Breast epithelium (tissue), 4 donors: ENCODE measurements around the gene PHYKPL. TPM values are rescaled to one million over a fixed set of nuclear protein-coding genes. Genes with fewer than 3 reads are reported as not detected.

Experiments used
- DNase-seq, 2 donors: peaks; one replicate each; pipeline ENCODE4 v3.0.0-alpha.2; 2019; ENCODE audit warnings: low spot score in 2 of 2
- H3K27ac ChIP-seq, 2 donors: fragments of 200-600 bp; sonication (generic) in 1 of 2; one replicate each; pipeline ENCODE4 v1.5.1; 2016 to 2019; ENCODE audit warnings: mild to moderate bottlenecking in 1 of 2
- H3K27me3 ChIP-seq, 2 donors: fragments of 200-600 bp; sonication (generic) in 1 of 2; one replicate each; pipeline versions ENCODE4 v1.5.1 to v1.6.0; 2017 to 2019; ENCODE audit warnings: control low read depth in 1 of 2, mild to moderate bottlenecking in 1 of 2
- H3K36me3 ChIP-seq: fragments of 200-600 bp; one replicate; pipeline ENCODE4 v1.5.1; 2019
- H3K4me1 ChIP-seq, 2 donors: fragments of 200-600 bp; sonication (generic); one replicate each; pipeline ENCODE4 v1.5.1; 2016 to 2019; ENCODE audit warnings: control low read depth in 1 of 2
- H3K4me3 ChIP-seq, 3 donors: fragments of 200-600 bp; sonication (generic); 1 replicate in 2 of 3; 2 replicates in 1 of 3; pipeline ENCODE4 v1.5.1; 2016 to 2019; ENCODE audit warnings: mild to moderate bottlenecking in 3 of 3, moderate library complexity in 2 of 3
- H3K9me3 ChIP-seq, 2 donors: fragments of 200-600 bp; sonication (generic) in 1 of 2; one replicate each; pipeline ENCODE4 v1.5.1; 2016 to 2019; ENCODE audit warnings: control low read depth in 1 of 2
- POLR2A ChIP-seq: fragments of 450-650 bp; IDR thresholded peaks from one replicate; pipeline ENCODE4 v1.6.1; 2016; ENCODE audit warnings: antibody characterized with exemption, mild to moderate bottlenecking, moderate library complexity
- POLR2AphosphoS5 ChIP-seq, 3 donors: sonication (generic); formaldehyde crosslinking; IDR thresholded peaks; one replicate each; pipeline ENCODE4 v1.6.1; 2017; ENCODE audit warnings: antibody characterized with exemption in 3 of 3
- intact Hi-C: fragments of 100-400 bp; cut with DNase I; formaldehyde crosslinking; loops from one replicate; pipeline ENCODE4 v1.15.1; 2023; ENCODE audit warnings: low total_unique reads
- total RNA-seq, 3 donors: library from RNA; depleted of rRNA; stranded (reverse); fragments of >200 nt; gene quantifications; one replicate each; pipeline ENCODE4 v1.1.0, GENCODE V29; 2016
- TF ChIP-seq, protein P1 (sequence below), 3 donors: fragments of 450-650 bp; IDR thresholded peaks; one replicate each; pipeline ENCODE4 v1.5.1; 2016 to 2017; ENCODE audit warnings: antibody characterized with exemption in 3 of 3, mild to moderate bottlenecking in 3 of 3, moderate library complexity in 3 of 3

The PHYKPL gene
- total RNA-seq, 3 donors from 2014 or later = 63.4 to 94.1 (median 77.7) TPM

DNA sequence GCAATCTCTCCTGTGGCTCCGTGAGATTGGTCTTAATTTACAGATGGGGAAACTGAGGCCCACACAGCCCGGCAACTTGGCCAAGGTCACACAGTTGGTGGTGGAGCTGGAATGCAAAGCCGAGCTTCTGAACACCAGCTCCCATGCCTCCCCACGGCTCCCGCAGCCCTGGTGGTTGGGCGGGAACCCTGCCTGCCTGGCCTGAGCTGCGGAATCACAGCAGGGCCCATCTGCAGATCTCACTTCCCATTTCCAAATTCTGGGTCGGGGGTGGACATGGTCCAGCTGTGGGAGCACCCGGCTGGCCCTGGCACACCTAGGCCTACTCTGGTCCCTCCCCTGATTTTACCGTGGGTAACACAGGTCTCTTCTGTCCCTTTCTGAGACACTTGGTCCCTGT, 35.3 kb upstream of the PHYKPL start:
- Histone ChIP-seq H3K4me1 (no peaks in the 10 kb centered on the region), H3K9me3 (no peaks in the 10 kb centered on the region), H3K27ac (no peak overlapping the region), H3K4me3 (no peak overlapping the region), H3K27me3 (peaks cover 0 to 4% of the 10 kb centered on the region in 2 donors), H3K36me3 (no peaks in the 10 kb centered on the region)
- TF ChIP-seq, protein P1, sequence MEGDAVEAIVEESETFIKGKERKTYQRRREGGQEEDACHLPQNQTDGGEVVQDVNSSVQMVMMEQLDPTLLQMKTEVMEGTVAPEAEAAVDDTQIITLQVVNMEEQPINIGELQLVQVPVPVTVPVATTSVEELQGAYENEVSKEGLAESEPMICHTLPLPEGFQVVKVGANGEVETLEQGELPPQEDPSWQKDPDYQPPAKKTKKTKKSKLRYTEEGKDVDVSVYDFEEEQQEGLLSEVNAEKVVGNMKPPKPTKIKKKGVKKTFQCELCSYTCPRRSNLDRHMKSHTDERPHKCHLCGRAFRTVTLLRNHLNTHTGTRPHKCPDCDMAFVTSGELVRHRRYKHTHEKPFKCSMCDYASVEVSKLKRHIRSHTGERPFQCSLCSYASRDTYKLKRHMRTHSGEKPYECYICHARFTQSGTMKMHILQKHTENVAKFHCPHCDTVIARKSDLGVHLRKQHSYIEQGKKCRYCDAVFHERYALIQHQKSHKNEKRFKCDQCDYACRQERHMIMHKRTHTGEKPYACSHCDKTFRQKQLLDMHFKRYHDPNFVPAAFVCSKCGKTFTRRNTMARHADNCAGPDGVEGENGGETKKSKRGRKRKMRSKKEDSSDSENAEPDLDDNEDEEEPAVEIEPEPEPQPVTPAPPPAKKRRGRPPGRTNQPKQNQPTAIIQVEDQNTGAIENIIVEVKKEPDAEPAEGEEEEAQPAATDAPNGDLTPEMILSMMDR (IDR thresholded peaks at IDR 0.05) = no peak
- no peak for TF ChIP-seq POLR2AphosphoS5 (IDR thresholded peaks at IDR 0.05)
- no peak for TF ChIP-seq POLR2A
- no peak for DNase-seq
- intact Hi-C loops = no loop called here

DNA sequence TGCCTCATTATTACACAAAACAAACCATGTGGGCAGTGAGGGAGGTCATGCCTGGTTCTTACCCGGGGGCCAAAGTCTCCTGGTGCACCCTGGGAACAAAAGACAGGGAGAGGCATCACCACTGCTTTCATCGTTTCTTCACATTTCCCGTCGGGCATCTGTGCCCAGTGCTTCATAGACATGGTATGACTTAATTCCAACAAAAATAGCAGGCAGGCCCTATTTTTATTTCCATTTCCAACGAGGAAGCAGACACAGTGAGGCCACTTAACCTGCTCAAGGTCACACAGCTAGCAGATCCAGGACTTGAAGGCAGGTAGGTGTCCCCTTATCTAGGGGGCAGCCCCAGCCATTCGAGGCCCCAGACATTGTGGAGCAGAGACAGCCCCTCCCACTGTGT, 34.6 kb upstream of the PHYKPL start:
- TF ChIP-seq, protein P1 (IDR thresholded peaks at IDR 0.05) = no peak
- TF ChIP-seq POLR2AphosphoS5 (IDR thresholded peaks at IDR 0.05) = no peak
- TF ChIP-seq POLR2A = no peak
- Histone ChIP-seq H3K27ac (no peak overlapping the region), H3K27me3 (peaks cover 0 to 4% of the 10 kb centered on the region in 2 donors), H3K36me3 (no peaks in the 10 kb centered on the region), H3K4me3 (no peak overlapping the region), H3K9me3 (no peaks in the 10 kb centered on the region), H3K4me1 (no peaks in the 10 kb centered on the region)
- intact Hi-C loops = no loop called here
- no peak for DNase-seq

DNA sequence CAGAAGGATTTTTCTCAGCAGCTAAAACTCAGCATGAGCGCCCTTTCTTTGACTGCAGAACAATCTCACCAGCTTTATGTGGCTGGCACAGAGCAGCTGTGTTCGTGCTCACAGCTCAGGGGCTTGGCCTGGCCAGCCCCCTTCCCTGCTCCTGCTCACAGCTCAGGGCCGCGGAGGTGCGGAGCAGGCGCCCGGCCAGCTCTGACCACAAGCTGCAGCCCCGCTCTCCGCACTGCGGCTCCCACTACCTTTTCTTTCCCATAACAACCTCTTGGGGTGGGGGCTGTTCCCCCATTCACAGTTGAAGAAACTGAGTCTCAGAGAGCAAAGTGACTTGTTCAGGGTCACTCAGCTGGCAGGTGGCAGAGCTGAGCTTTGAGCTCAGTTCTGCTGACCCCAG, 34.0 kb upstream of the PHYKPL start:
- intact Hi-C loops = no loop called here
- H3K4me1 ChIP-seq = no peaks in the 10 kb centered on the region
- TF ChIP-seq POLR2A = no peak
- no peak for TF ChIP-seq POLR2AphosphoS5 (IDR thresholded peaks at IDR 0.05)
- TF ChIP-seq, protein P1 (IDR thresholded peaks at IDR 0.05) = no peak
- H3K4me3 ChIP-seq = no peak overlapping the region
- no peak for DNase-seq
- no peaks in the 10 kb centered on the region for H3K9me3 ChIP-seq
- peaks cover 0 to 4% of the 10 kb centered on the region in 2 donors for H3K27me3 ChIP-seq
- no peaks in the 10 kb centered on the region for H3K36me3 ChIP-seq
- H3K27ac ChIP-seq = no peak overlapping the region

DNA sequence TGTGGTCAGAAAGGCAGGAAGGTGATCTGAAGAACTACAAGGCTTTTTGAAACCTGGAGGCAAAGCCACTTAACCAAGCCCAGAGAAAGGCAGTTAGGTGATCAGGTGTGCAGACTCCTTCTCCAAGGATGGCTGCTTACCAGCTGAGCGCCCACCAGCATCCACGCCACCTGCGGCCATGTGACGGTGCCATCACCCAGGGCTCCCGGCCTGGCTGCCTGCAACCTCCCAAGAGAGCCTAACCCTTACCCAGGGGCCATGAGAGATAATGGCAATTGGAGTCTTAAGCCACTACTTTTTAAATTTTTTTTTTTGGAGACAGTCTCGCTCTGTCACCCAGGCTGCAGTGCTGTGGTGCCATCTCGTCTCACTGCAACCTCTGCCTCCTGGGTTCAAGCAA, 33.1 kb upstream of the PHYKPL start:
- intact Hi-C loops = no loop called here
- H3K27me3 ChIP-seq = no peaks in the 10 kb centered on the region
- H3K36me3 ChIP-seq = no peaks in the 10 kb centered on the region
- H3K4me3 ChIP-seq = no peak overlapping the region
- TF ChIP-seq POLR2AphosphoS5 (IDR thresholded peaks at IDR 0.05) (no peak), POLR2A (no peak)
- TF ChIP-seq, protein P1 (IDR thresholded peaks at IDR 0.05) = no peak
- H3K9me3 ChIP-seq = no peaks in the 10 kb centered on the region
- H3K27ac ChIP-seq = no peak overlapping the region
- no peak for DNase-seq
- H3K4me1 ChIP-seq = no peaks in the 10 kb centered on the region

DNA sequence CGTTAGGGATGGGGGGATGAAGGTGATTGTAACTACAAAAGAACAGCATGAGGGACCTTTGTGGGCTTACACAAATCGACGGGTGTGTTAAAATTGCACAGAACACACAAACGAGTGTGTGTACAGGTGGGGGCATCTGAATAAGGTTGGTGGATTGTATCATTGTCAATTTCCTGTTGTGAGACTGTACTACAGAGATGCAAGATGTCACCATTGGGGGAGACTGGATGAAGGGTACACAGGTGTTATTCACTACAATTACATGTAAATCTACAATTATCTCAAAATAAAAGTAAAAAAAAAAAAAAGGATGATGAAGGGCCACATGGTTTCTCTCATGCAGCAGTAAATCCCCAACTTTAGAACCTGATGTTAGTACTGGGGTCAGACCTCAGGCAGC, 31.4 kb upstream of the PHYKPL start:
- no peak for DNase-seq
- no peak overlapping the region for H3K4me3 ChIP-seq
- H3K9me3 ChIP-seq = no peaks in the 10 kb centered on the region
- H3K27ac ChIP-seq = no peak overlapping the region
- H3K4me1 ChIP-seq = no peaks in the 10 kb centered on the region
- no peaks in the 10 kb centered on the region for H3K27me3 ChIP-seq
- H3K36me3 ChIP-seq = no peaks in the 10 kb centered on the region
- TF ChIP-seq POLR2A (no peak), POLR2AphosphoS5 (IDR thresholded peaks at IDR 0.05) (no peak)
- TF ChIP-seq, protein P1 (IDR thresholded peaks at IDR 0.05) = no peak
- intact Hi-C loops = no loop called here
